ENCODE data around the gene RBM47.

DNA sequence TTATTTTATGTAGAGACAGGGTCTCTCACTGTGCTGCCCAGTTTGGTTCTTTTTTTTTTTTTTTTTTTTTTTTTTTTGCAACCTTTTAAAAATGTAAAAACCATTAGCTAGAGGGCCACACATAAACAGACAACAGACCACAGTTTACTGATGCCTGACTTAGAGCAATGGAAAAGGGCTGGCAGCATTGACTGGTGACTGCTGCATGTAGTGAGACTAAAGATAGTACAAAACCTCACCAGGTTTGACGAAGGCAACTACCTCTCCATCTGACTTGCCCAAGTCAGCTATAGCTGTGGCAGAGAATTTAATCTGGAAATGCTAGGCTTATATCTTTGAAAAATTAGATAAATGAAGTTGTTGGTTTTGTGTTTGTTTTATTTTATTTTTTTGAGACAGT, 102.9 kb downstream of the RBM47 start:
- TF ChIP-seq POLR2AphosphoS5 (IDR thresholded peaks at IDR 0.05; ENCODE audit: low read depth) (no peak), CTCF (conservative IDR thresholded peaks at IDR 0.05; ENCODE audit: low read depth in 2 of 2) (no peak), ETS1 (IDR thresholded peaks at IDR 0.05) (no peak), REST (IDR thresholded peaks at IDR 0.05; ENCODE audit: unreplicated experiment) (no peak), EZH2phosphoT487 (IDR thresholded peaks at IDR 0.05; ENCODE audit: unreplicated experiment) (no peak), EZH2 (IDR thresholded peaks at IDR 0.05; ENCODE audit: low read depth, unreplicated experiment) (no peak), CREB1 (CRISPR knock-in tag; IDR thresholded peaks at IDR 0.05; ENCODE audit: low read depth) (no peak), JUNB (IDR thresholded peaks at IDR 0.05; ENCODE audit: unreplicated experiment) (no peak)

Data from GM23338 (cell line).